Activated T-cell treated with anti-CD3 and anti-CD28 coated beads, Interleukin-2, amount 50 U/mL, for 1 hour (primary cell): ENCODE results near the gene TRPC4.

Experiments used
- DNase-seq: peaks from one replicate; pipeline ENCODE4 v3.0.0-alpha.2; 2020

The TRPC4 gene

DNA sequence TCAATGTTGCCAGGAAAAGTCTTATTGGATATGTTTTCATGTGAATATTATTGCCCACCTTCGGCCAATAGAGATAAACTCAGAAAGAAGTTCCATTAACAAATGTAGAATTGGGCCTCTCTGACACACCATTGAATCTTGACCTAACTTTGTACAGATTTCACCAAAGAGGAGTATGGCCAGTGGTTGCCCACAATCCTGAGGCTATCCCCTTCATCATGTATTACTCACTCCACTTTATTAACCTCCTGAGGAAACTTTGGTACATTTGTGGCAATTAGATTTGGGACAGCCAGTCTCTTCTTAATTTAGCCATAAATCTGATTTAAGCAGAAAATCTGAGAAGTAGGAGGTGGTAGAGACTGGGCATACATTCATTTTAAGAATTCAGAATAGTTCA, 217.7 kb downstream of the TRPC4 start:
- DNase-seq = no peak

GRCh38 chr13:37648609-37649008, 221.0 kb downstream of the TRPC4 start:
- DNase-seq = no peak

GRCh38 chr13:37647031-37647650, 222.4 kb downstream of the TRPC4 start:
- no peak for DNase-seq

DNA sequence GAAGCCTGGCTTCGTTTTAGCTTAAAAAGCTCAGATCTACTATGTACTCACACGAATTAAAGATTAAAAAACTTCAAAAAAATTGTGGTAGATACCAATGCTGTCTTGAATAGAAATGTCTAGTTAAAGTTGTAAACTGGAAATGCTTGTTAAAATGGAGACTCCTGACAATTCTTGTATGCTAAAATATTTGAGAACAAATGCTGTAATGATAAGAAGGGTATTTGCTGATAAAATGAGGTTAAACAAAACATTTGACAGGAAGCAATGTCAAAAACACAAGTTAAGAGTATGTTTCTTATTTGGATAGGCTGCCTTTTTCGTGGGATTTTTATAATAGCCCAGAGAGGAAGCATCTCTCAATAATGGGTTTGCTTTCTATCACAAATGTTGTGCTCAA, 223.0 kb downstream of the TRPC4 start:
- DNase-seq = no peak

DNA sequence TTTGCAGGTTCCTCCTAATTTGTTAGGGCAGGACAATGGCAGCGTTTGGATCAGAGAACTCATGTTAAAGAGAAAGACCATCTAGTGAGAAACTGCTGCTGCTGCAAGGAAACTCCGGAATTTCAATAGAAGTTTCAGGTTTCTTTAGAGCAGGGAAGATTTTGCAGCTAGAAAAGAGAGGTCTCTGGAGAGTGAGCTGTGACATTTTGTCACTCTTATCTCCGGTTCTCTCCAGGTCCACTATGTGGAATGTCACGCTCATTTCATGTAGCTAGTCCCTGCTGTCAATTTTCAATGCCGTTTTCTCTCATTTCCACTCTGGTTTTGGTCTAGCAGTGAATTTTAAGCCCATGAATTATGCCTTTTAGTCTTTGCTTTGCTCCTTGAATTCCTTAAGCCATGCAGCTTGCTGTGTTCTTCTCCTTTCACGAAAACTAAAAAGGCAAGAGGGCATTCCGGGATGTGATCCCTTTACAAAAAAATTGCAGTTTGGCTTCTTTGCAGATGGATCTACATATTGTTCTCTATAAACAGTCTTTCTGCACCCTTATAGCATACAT, 224.3 kb downstream of the TRPC4 start:
- no peak for DNase-seq

DNA sequence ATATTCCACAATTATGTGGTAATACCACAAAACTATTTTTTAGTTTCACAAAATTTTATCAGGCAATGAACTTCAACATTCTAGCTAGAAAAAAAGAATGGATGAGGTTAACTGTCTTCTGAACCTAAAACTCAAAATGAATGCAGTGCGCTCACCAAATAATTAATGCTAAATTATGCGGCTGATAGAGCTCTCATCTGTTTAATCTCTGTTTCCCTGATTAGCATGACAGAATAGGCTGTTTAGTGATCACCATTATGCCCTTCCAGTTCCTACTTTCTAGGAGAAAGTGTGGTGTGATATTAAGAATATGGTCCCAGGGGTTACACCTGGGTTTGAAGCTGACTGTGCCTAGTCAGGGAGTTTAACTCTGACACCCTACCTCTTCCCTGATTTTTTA, 228.2 kb downstream of the TRPC4 start:
- DNase-seq = no peak

DNA sequence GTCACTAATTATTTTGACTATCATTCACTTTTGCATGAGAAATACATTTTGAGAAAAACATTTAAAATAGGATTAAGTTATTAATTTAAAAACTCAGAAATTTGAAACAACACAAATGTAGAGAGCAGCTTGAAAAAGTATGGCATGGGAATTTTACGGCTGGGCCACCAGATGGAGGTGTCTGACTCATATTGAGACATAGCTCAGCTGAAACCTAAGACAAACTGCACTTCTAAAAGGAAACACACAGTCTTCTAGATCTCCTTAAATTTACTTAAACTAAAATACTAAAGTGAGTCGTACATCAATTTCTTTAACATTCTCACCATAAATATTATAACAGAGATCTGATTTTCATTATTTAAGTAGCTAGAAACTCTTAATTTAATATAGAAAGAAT, 229.1 kb downstream of the TRPC4 start:
- DNase-seq = no peak

- no peak for DNase-seq
These were observed 232.9 kb downstream of the TRPC4 start for GRCh38 chr13:37636701-37637100.

GRCh38 chr13:37632294-37632693, 237.3 kb downstream of the TRPC4 start:
- no peak for DNase-seq

DNA sequence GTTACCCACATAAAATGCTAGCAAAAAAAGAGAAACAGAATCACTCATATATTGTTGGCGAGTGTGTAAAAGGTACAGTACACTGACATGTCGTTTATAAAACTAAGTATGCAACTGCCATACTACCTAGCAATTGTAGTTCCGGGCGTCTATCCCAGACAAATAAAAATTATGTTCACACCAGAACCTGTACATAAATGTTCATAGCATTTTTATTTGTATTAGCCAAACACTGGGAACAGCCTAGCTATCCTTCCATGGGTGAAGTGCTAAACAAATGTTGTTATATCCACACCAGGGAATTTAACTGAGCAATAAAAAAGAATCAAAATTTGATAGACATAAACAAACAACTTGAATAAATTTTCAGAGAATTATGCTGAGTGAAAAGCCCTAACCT, 242.1 kb downstream of the TRPC4 start:
- DNase-seq = no peak

- no peak for DNase-seq
These were observed 247.7 kb downstream of the TRPC4 start for GRCh38 chr13:37621811-37622361.

DNA sequence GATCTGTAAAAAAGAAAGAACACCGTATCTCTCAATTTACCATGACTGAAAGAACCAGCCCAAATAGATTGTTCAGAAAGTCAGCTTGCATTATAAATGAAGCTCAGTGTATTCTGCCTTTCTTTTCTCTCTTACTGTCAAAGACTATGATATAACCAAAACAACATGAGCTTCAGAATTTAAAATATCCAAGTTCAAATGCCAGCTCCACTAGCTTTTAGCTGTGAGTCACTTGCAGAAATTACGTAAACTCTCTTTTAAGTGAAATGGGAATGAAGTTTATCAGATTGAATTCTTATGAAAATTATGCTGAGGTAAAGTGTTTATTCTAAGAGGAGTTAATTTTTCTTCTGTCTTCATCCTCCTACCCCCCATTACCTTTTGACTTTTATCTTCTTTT, 251.0 kb downstream of the TRPC4 start:
- DNase-seq = no peak

DNA sequence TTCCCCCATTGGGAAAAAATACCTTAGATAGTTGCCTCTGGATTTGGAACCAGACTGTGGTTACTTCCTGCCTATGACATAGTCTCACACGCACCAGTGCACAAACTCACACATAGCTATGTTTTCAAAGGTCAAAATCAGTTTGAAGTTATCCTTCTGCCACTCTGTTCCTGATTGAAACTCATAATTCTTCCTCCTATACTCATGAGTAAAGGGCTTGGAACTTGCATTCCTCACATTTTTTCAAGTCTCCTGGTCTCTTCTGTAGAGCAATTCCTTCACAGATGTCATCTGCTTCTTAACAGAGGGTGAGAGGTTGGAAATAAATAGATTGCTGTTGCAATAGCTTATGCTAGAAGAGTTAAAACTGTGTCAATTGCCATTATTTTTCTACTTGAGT, 252.4 kb downstream of the TRPC4 start:
- DNase-seq = no peak

GRCh38 chr13:37616131-37616530, 253.4 kb downstream of the TRPC4 start:
- no peak for DNase-seq

DNA sequence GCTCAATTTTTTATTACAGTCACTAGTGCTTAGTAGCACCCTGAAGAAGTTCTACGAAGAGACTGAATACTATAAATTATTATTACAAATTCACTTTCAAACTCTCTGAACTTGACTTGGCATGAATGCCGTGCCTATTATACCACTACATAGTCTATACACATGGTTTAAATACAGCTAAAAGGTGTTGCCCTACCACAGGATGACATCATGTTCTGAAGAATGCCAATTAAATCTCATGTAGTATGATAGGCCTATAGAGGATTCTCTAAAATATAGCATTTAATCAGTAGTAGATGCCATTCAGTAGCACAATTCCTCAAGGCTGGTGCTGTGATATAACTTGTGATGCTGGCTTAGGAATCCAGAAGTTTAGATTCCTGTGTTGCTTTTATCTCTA, 254.3 kb downstream of the TRPC4 start:
- DNase-seq = no peak

GRCh38 chr13:37613638-37614037, 255.9 kb downstream of the TRPC4 start:
- DNase-seq = no peak

GRCh38 chr13:37613236-37613635, 256.3 kb downstream of the TRPC4 start:
- no peak for DNase-seq

DNA sequence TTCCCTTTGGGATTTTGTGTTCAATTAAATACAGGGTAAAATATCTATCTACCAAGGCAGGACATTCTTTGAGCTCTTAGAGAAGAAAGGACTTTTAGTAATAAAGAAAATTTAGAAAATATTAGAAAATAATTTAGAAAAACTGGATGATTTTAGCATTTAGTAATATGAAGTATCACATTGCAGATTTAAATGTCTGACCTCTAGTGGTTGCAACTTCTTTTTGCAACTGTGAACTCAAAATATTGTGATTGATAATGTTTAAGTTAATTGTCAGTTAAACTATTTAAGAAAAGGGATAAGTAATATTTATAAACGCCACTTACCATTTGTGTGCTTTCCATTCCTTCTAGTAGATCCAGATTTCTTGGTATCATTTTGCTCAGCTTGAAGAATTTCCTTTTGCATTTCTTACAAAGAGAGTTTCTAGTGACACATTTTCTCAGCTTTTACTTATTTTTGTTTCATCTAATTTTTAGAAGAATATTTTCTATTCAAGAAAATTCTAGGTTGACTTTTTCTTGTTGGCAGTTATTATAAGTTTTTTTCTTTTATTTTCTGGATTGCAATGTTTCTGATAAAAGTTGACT, 260.7 kb downstream of the TRPC4 start:
- no peak for DNase-seq

DNA sequence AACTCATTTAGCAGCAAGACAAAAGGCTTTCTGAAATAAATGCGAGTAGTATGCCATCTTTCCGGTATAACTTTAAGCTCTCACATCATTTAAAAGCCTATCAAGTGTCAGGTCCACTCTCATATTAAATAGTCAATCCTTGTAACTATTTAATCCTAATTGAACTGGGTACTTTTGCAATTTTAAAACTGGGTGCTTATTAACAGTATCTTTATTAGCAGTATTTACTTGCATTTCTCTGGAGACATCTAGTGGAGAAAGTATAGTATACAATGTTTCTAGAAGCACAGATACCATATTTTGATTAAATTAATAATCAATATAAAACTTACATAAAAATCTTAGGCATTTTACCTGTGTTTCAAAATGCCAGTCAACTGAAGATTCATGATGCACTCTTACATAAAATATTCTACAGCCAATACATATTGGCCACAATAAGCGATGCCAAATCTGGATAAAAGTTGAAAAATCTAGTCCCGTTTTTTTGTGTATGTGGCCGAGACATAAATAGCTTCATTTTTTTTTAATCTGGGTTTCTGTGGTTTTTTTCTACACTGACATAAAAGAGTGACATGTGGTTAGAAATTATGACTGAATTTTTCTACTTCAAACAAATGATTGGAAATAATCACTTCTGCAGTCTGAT, 266.7 kb downstream of the TRPC4 start:
- DNase-seq = no peak

GRCh38 chr13:37601648-37602440, 267.7 kb downstream of the TRPC4 start:
- DNase-seq = no peak

DNA sequence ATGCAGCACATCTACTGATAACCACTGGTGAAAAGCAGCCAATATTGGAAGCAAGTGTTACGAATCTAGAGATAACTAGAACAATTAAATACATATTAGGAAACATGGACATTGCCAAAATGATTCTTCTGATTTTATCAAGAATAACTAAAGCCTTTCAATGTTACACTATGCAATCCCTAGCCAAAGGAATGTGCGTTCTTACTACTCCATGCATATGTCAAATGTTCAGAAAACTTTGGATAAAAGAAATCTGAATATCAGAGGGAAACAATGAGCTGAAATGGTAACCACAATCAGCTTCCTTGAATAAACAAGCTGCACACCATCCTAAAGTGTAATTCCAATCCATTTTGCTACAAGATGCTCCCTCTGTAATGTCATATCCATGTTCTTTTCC, 270.1 kb downstream of the TRPC4 start:
- DNase-seq = no peak

- DNase-seq = no peak
These were observed 271.0 kb downstream of the TRPC4 start, which contains the start of gene POSTN for GRCh38 chr13:37598597-37598996. Gene POSTN, minus strand, starts transcription at chr13:37598768. Its CDS starts 42 bp downstream, at chr13:37598726.

DNA sequence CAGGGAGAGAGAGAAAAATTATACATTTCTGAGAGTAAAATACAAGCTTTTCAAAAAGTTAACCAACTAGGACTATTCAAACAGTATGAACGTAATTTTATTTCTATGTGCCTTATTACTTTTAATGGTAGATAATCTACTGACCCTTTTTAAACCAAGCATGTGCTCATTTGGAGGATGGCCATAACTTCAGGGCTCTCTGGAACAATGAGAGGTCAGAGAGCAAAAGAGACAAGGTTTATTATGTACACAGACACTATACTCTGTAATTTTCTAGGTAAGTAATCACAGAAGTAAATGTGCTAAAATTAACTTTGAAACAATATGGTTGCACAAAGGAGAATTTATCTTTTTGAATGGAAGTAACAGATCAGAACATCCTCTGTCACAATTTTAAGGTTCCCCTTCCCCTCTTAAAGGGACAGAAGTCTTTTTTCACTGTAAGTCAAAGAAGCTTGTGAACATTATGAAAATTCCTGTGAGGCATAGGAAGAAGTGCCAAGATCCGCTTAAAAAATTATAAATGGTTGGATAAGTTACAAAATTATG, 272.0 kb downstream of the TRPC4 start:
- DNase-seq = no peak
